ENCODE results near the gene MAP2K4. TPM values are rescaled to one million over a fixed set of nuclear protein-coding genes. Genes with fewer than 3 reads are reported as not detected.

Gene MAP2K4
- total RNA-seq, 1 experiment from 2014 or later, result 23.9 TPM

DNA sequence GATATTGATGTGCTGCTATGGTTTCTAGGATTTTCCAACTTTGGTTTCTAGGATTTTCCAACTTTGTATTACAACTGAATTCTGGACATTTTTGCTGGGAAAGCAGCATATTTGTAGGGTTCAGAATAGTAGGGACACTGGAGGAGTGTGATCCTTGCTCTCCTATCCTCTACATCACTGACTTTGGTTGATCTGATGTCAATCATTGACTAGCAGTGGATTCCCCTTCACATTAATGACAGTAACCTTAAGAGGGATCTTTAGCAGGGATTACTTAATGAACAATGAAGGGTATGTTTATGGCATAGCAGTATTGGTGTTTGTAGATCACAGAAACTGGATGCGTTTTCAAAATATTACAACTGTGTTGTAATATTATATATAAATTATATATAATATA is 67.4 kb downstream of the MAP2K4 start:
- no peak for DNase-seq (ENCODE audit: low read depth)

DNA sequence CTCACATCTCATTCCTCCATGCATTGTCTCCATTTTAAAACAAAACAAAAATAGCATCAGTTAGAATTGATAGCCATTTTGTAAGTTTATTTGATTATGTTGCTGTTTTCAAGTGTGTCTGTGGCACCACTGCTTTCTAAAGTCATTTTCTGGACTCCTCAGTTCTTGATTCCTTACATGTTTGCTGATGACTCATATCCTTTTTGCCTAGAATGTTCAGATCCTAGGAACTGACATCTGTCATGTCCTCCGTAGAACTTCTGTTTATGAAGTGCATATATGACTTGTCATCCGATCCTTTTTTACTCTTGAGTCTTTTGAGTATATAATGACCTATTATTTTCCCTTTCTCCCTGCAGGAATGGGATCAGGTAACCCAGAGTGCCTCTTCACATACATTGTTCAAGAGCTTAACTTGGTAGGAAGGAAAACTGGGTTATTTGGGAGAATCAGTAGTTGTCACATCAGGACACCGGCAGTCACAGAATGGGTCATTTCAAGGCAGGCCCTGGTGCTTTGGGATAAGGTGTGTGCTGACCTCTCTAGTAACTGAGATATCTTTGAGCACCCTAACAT is 69.2 kb downstream of the MAP2K4 start:
- DNase-seq (ENCODE audit: low read depth), result peak; percentile 67

- DNase-seq (ENCODE audit: low read depth), result no peak
Observed at GRCh38 chr17:12094336-12094735, 73.7 kb downstream of the MAP2K4 start.

DNA sequence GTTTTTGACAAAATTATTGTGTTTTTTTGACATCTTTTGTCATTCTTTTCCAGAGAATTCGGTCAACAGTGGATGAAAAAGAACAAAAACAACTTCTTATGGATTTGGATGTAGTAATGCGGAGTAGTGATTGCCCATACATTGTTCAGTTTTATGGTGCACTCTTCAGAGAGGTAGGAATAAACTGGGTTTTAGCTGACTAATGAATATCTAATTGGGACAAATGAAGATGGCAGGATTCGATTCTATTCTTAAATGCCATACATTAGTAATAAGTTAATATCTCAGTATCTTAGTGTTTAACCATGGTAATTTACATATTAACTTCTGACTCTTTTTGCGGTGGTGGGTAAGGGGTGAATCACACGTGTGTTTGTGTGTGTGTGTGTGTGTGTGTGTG is 74.8 kb downstream of the MAP2K4 start:
- no peak for DNase-seq (ENCODE audit: low read depth)

DNA sequence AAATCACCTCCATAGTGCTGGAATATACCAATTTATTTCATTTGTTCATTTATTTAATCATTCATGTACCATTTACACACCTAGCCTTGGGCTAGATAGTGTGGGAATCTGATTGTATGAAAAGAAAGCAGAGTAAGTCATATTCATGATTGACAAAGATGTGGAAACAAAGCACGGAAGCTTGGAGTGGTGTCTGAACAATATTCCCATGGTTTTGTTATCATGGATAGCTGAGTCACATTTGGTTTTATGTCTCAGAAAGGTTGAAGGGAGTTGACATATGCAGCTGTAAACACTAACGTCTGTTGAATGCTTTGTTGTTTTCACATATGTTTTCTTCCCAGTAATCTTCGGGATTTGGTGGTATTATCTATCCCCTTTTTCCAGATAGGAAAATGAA is 76.6 kb downstream of the MAP2K4 start:
- DNase-seq (ENCODE audit: low read depth), result no peak

- no peak for DNase-seq (ENCODE audit: low read depth)
Observed at GRCh38 chr17:12098568-12098967, 77.9 kb downstream of the MAP2K4 start.

GRCh38 chr17:12099412-12099811 is 78.7 kb downstream of the MAP2K4 start:
- no peak for DNase-seq (ENCODE audit: low read depth)

DNA sequence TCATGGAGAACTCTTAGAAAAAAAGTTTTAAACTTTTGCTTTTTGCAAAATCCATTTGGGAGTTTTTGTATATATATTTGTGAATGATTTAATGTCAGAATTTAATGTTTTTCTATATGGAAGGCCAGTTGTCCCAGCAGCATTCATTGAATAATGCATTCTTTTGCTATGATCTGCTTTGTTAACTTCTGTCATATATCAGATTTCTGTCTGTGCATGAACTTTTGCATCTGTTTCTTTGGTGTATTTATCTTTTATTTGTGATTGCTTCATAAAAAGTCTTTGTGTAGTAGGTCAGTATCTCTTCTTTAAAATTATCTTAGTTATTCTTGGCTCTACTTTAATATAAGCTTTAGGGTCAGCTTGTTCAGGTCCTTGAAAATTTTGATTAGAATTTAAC is 84.2 kb downstream of the MAP2K4 start:
- no peak for DNase-seq (ENCODE audit: low read depth)

DNA sequence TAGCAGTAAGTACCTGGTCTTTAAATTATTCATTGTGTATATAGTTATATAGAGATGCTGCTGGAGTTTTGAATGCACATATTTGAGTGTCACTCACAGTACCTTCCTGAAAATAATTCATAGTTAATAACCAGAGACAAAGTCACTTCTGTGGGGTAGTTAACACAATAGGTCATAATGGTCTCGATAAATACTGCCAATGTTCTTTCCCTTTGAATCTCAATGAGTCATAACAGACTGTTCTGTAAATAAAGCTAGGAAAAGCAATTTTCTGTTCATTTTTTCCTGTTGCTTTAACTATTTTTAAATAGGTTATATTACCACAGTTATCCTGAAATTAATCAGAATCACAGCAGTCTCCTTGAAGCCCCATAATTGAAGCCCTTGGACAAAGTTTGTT is 87.2 kb downstream of the MAP2K4 start:
- DNase-seq (ENCODE audit: low read depth), result peak; percentile 0

- no peak for DNase-seq (ENCODE audit: low read depth)
Observed at GRCh38 chr17:12110906-12111305, 90.2 kb downstream of the MAP2K4 start.

DNA sequence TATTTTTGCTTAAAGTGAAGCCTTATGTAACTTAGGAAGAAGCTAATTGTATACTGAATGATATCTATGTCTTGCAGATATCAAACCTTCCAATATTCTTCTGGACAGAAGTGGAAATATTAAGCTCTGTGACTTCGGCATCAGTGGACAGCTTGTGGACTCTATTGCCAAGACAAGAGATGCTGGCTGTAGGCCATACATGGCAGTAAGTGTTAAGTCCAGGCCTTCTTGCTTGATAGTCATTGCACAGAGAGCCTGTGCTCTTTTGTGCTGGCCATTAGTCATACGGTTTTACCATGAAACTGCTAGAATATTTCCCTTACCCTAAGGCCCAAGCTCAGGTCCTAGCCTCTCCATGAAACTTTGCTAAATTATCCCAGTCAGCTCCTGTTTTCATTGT is 92.5 kb downstream of the MAP2K4 start:
- DNase-seq (ENCODE audit: low read depth), result no peak

DNA sequence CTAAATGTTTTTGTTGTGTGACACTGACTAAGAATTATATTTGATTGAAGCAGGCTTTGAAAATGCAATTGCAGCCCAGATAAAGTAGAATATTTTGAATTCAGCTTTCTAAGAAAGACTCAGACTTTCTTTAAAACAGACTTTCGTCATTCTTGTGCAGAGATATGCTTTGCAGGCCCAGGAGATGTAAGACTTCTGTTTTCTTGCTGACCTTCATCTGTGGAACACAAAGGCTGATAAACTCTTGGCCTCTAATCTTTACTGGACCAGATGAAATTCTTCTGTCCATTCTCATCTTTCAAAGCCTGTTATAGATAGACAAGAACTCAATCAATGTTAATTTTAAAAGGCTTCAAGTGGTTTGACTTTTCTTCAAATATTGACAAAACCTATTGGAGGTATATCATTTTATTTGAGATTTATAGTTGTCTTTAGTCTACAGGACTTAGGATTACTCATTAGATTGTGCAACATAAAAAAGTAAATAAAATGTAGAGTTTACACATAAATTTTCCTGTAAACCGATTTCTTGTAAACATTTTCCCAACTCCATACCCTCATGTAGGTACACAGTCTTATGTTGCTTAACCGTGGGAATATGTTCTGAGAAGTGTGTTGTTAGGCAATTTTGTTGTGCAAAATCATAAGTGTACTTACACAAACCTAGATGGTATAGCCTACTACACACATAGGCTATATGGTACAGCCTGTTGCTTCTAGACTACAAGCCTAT is 94.2 kb downstream of the MAP2K4 start:
- DNase-seq (ENCODE audit: low read depth), result no peak

DNA sequence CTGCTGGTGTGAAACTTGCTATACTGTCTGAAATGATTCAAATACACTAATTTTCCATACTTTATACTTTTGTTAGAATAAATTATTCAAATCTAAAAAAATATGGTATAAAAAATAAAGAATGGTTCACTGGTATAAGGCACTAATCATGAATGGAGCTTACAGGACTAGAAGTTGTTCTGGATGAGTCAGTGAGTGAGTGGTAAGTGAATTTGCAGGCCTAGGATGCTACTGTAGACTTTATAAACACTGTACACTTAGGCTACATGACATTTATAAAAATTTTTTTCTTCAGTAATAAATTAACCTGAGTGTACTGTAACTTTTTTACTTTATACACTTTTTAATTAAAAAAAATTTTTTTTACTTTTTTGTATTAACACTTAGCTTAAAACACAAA is 95.5 kb downstream of the MAP2K4 start:
- DNase-seq (ENCODE audit: low read depth), result no peak

DNA sequence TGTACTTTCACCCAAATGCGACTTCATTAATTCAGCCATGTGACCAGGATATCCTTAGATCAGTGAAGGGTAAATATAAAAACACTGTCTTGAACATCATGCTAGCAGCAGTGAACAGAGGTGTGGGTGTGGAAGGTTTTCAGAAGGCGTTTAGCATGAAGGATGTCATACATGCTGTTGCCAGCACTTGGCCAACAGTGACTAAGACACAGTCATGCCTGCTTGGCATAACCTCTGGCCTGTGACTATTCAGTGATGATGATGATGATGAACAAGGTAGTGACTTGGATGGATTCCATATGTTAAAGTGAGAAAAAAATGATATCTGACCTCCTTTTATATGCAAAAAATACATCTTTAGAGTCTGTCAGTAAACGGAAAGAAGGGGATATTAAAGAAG is 97.9 kb downstream of the MAP2K4 start:
- DNase-seq (ENCODE audit: low read depth), result no peak

- no peak for DNase-seq (ENCODE audit: low read depth)
Observed at GRCh38 chr17:12122075-12122474, 101.4 kb downstream of the MAP2K4 start.

DNA sequence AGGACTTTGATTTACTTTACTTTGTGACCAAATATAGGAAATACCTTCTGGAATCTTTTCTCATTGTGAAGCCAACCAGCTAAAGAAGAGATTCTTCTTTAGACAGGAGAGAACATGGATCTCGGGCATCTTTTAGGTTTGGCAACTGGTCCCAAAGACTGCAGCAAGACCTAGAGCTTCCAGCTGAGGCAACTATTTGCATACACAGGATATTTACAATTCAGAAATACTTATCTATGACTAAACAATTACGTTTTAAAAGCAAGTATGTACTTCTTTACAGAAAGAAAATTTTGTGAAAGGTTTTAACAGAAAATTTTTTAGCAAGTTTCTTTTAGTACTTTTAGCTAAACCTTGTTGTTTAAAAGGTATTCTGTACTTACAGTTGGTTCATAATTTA is 106.5 kb downstream of the MAP2K4 start:
- DNase-seq (ENCODE audit: low read depth), result no peak

DNA sequence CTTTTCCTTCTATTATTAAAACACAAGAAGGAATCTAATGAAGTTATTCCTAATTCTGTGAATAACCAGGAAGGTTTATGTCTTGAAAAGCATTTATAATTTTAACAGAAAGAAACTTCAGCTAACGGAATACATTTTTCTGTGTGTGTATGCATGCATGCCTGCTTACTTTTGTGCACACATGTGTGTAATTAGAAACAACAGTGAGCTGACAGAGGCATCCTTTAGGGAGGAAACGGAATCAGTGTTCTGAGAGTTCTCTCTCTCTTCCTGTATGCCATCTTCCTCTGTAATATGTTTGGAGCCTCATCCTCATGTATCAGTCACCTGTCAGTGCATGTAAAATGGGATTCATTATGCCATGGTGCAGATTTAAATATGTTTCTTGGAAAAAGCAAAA is 107.0 kb downstream of the MAP2K4 start:
- no peak for DNase-seq (ENCODE audit: low read depth)

- DNase-seq (ENCODE audit: low read depth), result no peak
Observed at GRCh38 chr17:12128946-12129345, 108.3 kb downstream of the MAP2K4 start.

DNA sequence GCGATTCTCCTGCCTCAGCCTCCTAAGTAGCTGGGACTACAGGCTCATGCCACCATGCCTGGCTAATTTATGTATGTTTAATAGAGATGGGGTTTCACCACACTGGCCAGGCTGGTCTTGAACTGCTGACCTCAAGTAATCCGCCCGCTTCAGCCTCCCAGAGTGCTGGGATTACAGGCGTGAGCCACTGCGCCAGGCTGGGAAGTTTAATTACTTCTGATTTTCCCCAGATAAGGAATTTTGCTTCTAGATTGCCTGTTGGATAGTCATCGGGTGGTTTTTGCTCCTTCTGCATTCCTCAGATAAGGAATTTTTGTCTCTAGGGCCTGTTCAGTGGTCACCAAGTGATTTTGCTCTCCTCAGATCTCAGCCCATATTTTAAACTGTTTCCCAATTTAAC is 112.5 kb downstream of the MAP2K4 start:
- DNase-seq (ENCODE audit: low read depth), result peak; percentile 7

GRCh38 chr17:12134101-12134500 is 113.4 kb downstream of the MAP2K4 start:
- DNase-seq (ENCODE audit: low read depth), result no peak

GRCh38 chr17:12134587-12134986 is 113.9 kb downstream of the MAP2K4 start:
- DNase-seq (ENCODE audit: low read depth), result no peak

DNA sequence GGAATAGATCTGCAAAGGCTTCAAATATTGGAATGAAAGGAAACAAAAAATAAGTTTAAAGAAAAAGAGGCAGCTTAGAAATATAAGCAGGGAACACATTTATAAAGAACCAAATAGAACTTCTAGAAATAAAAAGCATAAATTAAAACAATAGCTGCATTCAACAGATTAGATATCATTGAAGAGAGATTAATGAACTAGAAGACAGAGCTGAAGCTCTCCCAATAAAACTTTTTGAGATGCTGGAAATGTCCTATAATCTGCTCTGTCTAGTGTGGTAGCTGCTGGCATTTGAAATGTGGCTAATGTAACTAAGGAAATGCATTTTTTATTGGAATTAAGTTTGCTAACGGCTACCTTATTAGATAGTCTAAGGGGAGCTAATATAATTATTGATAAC is 115.6 kb downstream of the MAP2K4 start:
- DNase-seq (ENCODE audit: low read depth), result no peak

GRCh38 chr17:12136646-12137045 is 116.0 kb downstream of the MAP2K4 start:
- DNase-seq (ENCODE audit: low read depth), result no peak

DNA sequence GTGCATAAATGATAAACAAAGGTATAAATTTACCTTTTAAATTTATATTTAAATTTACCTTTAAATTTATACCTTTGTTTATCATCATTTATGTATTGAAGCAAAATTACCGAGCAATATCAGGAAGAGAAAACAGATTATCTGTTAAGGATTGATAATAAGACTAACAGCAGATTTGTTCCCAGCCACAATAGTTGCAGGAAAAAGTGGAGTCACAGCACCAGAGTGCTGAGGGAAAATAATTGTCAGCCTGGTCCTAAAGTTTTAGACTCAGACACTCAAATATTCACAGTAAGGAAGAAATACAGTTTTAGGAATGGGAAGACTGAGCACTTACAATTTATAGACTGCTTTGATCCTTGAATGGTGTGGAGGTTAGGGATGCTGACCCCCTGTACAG is 117.2 kb downstream of the MAP2K4 start:
- no peak for DNase-seq (ENCODE audit: low read depth)
